NCI-H446 (cell line): ENCODE data around the gene IGF2BP1.
"Not testable (repeated sequence)": the region's sequence is repeated elsewhere in the genome, so short reads cannot be mapped to it uniquely, and the experiment has no call there.

Experiments
- DNase-seq, 2 experiments: peaks; one replicate each; lab custom pipeline; 2025; lab: John Stamatoyannopoulos, UW

IGF2BP1 gene

GRCh38 chr17:48995974-48996721, 1.0 kb upstream of the IGF2BP1 start:
- DNase-seq = no peak

GRCh38 chr17:48996722-48997102, 473 bp upstream of the IGF2BP1 start:
- no peak for DNase-seq

GRCh38 chr17:48997827-48998586, 822 bp downstream of the IGF2BP1 start:
- DNase-seq = no peak

GRCh38 chr17:48998587-48999440, 1.6 kb downstream of the IGF2BP1 start:
- no peak for DNase-seq

- DNase-seq = no peak
These were observed 3.8 kb downstream of the IGF2BP1 start for GRCh38 chr17:49000943-49001342.

GRCh38 chr17:49001671-49002070, 4.5 kb downstream of the IGF2BP1 start:
- no peak for DNase-seq

- no peak for DNase-seq
These were observed 5.1 kb downstream of the IGF2BP1 start for GRCh38 chr17:49002331-49002730.

- no peak for DNase-seq
These were observed 5.6 kb downstream of the IGF2BP1 start for GRCh38 chr17:49002766-49003165.

- no peak for DNase-seq
These were observed 6.6 kb downstream of the IGF2BP1 start for GRCh38 chr17:49003557-49004511.

GRCh38 chr17:49005140-49005539, 8.0 kb downstream of the IGF2BP1 start:
- DNase-seq = no peak

GRCh38 chr17:49008908-49009307, 11.7 kb downstream of the IGF2BP1 start:
- DNase-seq = not testable (repeated sequence)

- DNase-seq = no peak
These were observed 15.6 kb downstream of the IGF2BP1 start for GRCh38 chr17:49012769-49013255.

GRCh38 chr17:49013311-49014213, 16.4 kb downstream of the IGF2BP1 start:
- no peak for DNase-seq

- no peak for DNase-seq
These were observed 18.2 kb downstream of the IGF2BP1 start for GRCh38 chr17:49015179-49015923.

- DNase-seq = peak in 1 of 2 experiments; percentile 45
These were observed 19.0 kb downstream of the IGF2BP1 start for GRCh38 chr17:49015924-49016774.

GRCh38 chr17:49016775-49017463, 19.7 kb downstream of the IGF2BP1 start:
- DNase-seq = peak in 1 of 2 experiments; percentile 67

- no peak for DNase-seq
These were observed 21.0 kb downstream of the IGF2BP1 start for GRCh38 chr17:49018116-49018612.

GRCh38 chr17:49018748-49019147, 21.6 kb downstream of the IGF2BP1 start:
- DNase-seq = no peak
